HuH-7 (cell line): ENCODE results near the gene SLC16A7.
A peak's percentile ranks its signal among the peaks of the same experiment; 100 is the strongest.

ENCODE experiments used
- DNase-seq: peaks from one replicate; pipeline ENCODE4 v3.0.0; 2011; ENCODE audit warnings: low spot score

SLC16A7 gene

GRCh38 chr12:59624732-59625460 lies 29.1 kb downstream of the SLC16A7 start:
- no peak for DNase-seq

DNA sequence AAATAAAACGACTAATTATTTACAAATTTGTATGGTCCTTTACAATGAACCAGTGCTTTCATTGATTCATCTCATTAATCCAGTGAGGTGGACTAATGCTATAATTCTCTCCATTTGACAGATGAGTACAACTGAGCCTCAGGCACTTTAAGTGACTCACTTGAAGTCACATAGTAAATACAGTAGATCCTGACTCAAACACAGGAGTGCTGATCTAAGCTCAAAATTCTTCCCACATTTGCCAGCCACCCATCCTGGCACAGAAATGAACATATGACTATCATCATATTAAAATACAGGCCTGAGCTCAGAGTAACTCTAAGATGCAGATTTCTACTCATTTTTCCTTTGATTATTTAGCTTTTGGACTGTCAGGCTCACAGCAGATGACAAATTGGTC lies 30.6 kb downstream of the SLC16A7 start:
- DNase-seq, result no peak

GRCh38 chr12:59627582-59627981 lies 31.8 kb downstream of the SLC16A7 start:
- no peak for DNase-seq

- DNase-seq, result no peak
Measured at GRCh38 chr12:59629890-59630289, 34.1 kb downstream of the SLC16A7 start.

DNA sequence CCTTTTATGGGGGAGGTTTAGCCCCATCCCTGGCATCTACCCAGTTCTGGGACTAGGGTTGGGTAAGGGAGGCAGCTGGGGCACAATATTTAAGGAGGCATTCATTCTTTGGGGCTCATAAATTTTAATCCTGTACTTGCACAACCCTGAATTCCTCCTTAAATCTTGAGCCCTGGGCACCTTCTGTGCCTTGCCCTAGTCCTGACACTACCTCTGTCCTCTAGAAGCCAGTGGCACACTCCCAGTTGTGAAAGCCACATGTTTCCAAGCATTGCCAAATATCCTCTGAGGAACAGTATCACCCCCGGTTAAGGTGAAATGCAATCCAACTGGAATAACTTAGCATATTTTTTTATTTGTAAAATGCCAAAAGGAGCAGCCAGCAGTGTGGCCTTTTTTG lies 36.6 kb downstream of the SLC16A7 start:
- no peak for DNase-seq

DNA sequence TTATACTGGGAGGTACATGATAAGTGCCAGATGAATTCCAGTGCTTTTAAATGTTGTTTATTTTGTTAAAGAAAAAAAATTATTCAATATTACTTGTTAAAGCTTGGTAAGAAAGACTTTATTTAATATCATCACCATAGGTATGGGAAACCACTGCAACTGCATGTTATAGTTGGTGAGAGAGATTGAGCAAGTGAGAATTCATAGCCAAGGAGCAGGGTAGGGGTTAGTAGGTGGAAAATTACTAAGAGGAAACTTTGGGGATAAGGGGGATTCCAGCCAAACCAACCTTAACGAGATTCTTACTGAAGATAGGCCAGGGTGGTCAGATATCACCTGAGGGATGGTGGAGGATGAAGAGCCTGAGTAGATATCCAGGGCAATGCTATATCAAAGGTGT lies 38.4 kb downstream of the SLC16A7 start:
- DNase-seq, result no peak

- DNase-seq, result no peak
Measured at GRCh38 chr12:59636945-59637691, 41.3 kb downstream of the SLC16A7 start.

DNA sequence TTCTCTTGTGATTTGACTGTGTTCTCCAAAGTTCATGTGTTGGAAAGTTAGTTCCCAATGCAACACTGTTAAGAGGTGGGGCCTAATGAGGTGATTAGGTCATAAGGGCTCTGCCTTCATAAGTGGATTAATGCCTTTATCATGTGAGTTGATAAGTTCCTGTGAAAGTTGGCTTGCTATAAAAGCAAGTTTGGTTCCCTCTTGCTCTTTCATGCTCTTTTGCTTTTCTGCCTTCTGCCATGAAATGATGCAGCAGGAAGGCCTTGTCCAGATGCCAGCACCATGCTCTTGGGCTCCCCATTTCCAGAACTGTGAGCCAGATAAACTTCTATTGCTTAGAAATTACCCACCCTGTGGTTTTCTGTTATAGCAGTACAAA lies 41.9 kb downstream of the SLC16A7 start:
- no peak for DNase-seq

DNA sequence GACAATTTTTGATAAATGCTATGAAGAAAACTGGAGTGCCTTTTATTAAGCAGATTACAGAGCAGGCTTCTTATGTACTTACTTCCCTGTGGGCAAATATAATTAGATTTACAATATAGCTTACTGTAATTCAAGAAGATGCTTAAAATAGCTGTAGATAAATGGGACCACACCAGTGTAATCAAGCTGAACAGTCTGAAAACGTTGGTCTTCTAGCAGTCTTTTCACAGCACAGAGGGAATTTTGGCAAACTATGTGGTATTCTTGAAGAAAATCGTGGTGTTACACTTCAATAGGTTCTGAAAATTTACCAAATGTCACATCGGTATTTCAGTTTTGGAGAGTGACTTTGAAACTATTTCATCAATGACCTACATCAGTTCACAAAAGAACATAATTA lies 47.7 kb downstream of the SLC16A7 start:
- no peak for DNase-seq

GRCh38 chr12:59645242-59645641 lies 49.4 kb downstream of the SLC16A7 start:
- DNase-seq, result no peak

- no peak for DNase-seq
Measured at GRCh38 chr12:59646636-59647035, 50.8 kb downstream of the SLC16A7 start.

DNA sequence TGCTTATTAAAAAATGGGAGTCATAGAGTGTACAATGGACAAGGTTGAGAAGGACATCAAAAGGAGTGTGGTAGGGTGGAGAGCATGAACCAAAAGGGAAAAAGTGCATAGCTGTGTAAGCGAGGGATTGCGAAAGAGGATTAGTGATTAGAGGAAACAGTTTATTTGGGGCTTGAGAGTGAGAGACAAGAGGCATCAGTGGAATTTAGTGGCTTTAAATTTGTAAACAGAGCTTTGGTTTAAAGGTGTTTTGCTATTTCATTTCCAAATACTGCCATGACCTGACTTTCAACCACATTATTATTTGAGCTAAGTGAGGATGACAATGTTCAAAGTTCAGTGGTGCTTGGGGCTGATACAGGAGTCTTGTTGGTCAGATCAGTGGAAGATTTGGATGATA lies 53.4 kb downstream of the SLC16A7 start:
- DNase-seq, result peak; percentile 5

- DNase-seq, result peak; percentile 10
Measured at GRCh38 chr12:59650588-59651228, 54.9 kb downstream of the SLC16A7 start.

- DNase-seq, result no peak
Measured at GRCh38 chr12:59651229-59651920, 55.5 kb downstream of the SLC16A7 start.

DNA sequence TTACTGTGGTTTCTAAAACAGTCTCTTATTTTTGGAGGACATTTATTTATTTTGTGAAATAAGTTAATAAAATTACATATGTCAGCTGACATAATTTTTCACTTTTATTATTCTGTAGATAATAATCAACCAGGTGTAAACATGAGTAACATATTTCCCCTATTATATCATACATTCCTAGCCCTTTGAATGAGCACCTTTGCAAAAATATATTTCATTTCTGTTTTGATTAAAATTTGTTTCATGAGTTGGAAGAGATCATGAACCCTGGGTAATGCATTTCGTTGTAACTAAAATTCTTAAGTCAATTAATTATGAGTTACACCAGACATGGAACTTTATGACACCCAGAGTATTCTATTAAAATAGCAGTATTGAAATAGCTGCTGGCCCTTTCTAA lies 56.3 kb downstream of the SLC16A7 start:
- DNase-seq, result no peak

- DNase-seq, result no peak
Measured at GRCh38 chr12:59654061-59654460, 58.2 kb downstream of the SLC16A7 start.

GRCh38 chr12:59657266-59657665 lies 61.4 kb downstream of the SLC16A7 start:
- DNase-seq, result no peak

DNA sequence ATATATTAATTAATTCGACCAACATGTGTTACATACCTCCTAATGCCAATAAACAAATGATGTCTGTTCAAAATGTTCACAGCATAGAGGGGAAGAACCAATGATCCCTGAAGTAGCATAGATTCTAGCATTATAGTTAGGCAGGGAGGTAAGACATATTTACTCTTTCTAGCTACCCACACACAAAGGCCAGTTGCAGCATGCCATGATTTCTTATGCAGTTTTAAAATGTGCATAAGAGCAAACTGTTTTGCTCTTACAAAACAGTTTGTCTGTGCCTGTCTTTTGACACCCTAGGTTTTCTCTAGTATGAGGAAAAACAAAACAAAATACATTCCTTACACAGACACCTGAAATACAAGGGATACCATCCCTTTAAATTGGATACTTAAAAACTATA lies 61.9 kb downstream of the SLC16A7 start:
- DNase-seq, result no peak

- DNase-seq, result no peak
Measured at GRCh38 chr12:59660148-59660547, 64.3 kb downstream of the SLC16A7 start.

- no peak for DNase-seq
Measured at GRCh38 chr12:59660921-59661597, 65.2 kb downstream of the SLC16A7 start.

GRCh38 chr12:59664495-59664894 lies 68.7 kb downstream of the SLC16A7 start:
- DNase-seq, result no peak

DNA sequence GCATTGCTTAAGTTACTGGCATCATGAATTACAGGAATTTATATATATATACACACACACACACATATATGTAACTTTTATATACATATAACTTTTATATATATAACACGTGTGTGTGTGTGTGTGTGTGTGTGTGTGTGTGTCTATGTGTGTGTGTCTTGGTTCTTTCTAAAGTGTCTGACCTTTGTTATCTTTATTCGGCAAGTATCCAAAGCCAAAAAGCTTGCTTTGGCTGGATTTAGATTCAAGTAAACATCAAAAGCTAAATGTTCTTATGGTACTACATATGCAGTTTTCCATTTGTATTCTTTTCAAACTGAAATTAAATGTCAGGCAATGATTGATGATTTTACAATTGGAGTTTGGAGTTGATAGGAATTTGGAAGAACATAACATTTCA lies 69.9 kb downstream of the SLC16A7 start:
- DNase-seq, result no peak
